NCI-H1105 treated with DMSO at 0.1 percent for 48 hours (cell line): ENCODE measurements around the gene SEC31B.

Experiments
- DNase-seq: peaks from one replicate; lab custom pipeline; 2025; lab: John Stamatoyannopoulos, UW

Gene SEC31B, protein sequence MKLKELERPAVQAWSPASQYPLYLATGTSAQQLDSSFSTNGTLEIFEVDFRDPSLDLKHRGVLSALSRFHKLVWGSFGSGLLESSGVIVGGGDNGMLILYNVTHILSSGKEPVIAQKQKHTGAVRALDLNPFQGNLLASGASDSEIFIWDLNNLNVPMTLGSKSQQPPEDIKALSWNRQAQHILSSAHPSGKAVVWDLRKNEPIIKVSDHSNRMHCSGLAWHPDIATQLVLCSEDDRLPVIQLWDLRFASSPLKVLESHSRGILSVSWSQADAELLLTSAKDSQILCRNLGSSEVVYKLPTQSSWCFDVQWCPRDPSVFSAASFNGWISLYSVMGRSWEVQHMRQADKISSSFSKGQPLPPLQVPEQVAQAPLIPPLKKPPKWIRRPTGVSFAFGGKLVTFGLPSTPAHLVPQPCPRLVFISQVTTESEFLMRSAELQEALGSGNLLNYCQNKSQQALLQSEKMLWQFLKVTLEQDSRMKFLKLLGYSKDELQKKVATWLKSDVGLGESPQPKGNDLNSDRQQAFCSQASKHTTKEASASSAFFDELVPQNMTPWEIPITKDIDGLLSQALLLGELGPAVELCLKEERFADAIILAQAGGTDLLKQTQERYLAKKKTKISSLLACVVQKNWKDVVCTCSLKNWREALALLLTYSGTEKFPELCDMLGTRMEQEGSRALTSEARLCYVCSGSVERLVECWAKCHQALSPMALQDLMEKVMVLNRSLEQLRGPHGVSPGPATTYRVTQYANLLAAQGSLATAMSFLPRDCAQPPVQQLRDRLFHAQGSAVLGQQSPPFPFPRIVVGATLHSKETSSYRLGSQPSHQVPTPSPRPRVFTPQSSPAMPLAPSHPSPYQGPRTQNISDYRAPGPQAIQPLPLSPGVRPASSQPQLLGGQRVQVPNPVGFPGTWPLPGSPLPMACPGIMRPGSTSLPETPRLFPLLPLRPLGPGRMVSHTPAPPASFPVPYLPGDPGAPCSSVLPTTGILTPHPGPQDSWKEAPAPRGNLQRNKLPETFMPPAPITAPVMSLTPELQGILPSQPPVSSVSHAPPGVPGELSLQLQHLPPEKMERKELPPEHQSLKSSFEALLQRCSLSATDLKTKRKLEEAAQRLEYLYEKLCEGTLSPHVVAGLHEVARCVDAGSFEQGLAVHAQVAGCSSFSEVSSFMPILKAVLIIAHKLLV

DNA sequence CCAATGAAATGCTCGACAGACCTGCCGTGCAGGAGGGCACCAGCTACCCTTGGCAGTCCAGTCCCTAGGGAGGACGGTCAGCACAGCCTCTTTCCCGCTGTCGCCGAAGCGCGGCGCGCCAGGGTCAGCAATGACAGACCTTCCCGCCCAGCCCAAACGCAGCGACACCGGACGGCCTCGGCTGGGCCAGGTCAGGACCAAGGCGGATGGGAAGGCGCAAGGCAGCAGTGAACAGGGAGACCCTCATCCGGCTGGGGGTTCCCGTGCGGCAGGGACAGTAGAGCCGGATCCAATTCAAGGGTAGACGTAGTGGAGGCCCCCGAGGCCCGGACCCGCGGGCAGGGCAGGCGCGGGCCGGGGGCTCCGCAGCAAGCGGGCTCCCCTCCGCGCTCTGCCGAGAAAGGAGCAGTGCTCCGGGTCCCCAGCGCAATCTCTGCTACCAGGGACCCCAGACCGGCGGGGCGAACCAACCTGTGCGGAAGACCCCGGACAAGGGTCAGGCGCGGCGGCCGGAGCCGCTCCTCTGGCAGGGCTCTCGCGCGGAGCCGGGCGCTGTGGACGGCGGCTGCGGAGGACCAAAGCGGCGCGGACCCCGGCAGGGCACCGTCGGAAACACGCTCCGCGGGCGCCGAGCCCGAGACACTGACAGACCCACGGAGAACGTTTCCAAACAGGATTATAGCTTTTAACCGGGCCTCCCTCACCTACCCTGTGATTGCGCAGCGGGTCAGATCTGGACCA is at the start of gene SEC31B:
TSS of gene SEC31B (minus strand) at position 551 of the 741 bp plus-strand sequence. CDS start 2,909 bp downstream, outside the sequence.
- DNase-seq: no peak

DNA sequence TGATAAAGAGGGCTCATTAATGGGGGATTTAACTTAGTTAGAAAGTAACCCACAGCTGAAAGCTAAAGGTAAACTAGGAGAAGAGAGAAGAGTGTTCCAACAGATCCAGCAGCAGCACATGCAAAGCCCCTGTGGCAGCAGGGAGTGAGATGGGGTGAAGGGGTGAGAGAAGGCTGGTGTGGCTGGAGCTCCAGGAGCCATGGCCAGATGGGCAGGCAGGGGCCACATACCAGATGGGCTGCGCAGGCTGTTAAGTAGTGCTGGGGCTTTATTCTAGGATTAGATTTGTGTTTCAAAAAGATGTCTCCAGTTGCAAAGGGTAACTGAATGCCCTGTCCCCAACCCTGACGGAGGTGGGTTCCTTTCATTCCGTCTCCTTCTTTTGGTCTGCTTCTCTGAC is 49.3 kb upstream of the SEC31B start:
- no peak for DNase-seq

DNA sequence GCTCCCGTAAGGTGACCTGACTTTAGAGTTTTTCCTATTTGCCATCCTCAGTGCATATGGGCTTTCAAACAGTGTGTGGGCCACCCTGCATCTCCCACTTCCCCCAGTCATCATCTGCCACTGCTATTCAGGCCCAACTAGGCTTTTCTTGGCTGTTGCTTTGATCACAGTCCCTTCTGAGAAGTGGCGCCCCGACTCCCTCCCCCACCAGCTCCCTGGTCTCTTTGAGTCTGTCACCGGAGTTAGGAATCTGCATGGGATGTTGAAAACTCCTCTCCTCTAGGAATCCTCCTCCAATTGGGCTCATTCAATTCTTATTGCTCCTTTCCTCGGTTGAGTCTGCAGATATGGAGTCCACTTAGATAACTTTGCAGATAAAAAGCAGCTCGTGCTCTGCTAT is 48.2 kb upstream of the SEC31B start:
- DNase-seq: no peak

DNA sequence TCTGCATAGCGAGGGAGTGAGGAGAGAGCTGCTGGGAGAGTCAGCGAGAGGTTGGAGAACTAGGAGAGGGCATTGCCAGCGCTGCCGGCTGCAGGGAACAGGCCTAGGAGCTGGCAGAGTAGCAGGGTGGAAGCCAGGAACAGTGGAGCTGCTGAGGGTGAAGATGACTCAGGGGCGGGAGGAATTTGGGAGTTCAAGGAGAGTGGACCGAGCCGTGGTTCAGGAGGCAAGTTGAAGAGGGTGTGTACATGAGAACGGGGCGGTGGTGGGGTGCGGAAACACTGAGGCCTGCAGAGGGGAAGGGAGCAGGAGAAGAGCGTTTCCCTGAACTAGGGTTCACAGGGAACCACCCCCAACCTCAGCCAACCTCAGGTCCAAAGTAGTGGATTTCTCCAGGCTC is 47.6 kb upstream of the SEC31B start:
- DNase-seq: no peak

DNA sequence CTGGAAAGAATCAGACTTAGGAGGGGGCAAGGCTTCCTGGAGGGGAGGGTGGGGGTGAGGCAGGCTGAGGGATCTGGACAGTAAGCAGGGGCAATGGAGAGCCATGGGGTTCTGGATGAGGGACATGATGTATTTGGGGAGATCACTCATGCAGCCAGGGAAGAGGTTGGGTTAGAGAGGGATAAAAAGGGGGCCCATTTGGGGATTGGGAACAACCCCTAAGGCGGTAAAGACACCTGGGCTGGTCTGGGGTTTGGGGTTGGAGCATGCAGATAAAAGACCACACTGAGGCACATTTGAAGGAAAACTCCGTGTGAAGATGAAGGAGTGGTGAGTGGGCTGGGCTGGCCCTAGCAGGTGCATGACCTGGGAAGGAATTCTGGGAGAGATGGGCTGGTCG is 46.9 kb upstream of the SEC31B start:
- DNase-seq: no peak

DNA sequence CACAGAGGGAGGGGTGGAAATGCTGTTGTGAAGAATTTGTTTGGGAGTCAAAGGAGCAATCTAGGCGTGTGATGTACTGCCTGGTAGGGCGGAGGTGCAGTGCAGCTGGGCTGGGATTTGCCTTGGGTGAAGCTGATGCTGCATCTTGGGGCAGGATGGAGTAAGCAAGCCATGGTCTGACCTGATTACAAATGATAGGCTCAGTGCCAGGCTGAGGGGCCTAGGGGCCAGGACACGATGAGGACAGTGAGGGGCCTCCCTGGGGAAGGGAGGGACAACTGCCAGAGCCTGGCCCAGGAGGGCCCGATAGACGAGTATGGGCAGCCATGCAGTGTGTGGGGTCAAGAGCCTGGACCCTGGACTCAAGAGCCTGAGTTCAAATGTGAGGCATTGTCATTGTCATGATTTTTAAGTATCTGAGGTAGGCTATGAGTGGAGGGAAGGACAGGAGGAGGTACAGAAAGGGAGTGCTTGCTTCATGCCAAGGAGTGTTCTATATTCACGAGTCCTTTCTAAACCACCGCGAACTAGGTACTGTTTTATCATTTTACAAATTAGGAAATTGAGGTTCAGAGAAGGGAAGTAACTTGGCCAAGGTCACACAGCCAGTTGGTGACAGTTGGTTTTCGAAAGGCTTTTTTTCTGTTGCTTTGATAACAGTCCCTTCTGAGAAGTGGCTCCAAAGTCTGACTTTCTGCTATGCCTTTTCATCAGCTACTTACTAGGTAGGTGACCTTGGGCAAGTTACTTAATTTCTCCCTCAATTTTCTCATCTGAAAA is 45.7 kb upstream of the SEC31B start:
- no peak for DNase-seq

DNA sequence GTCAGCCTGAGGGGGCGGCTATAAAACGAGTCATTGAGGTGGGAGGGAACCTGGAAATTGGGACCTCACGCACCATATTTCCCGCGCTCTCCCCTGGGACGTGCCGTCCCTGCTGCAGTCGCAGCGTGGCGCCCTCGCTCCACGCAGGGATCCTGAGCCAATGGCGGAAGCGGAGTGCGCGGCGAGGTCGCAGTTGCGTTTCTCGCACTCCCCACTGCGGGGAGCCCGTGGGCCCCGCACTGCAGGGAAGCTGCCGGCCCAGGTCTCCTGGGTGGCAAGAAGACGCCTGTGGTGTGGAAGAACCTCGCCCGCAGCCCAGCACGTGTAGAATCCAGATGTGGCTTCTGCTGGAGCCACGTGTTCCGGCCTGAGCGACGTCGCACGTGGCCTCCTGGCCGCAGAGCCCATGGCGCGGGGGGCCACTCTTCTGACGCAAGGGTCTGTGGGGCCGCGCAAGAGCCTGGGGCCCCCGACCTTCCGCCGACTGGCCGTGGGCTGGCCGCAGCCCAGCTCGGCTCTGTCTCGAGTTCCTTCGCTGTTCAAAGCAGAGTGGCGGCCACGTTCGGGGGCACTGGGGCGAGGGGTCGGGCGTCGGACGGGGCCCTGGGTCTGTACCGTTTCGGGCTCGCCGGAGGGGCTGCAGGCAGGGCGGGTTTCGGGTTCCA is 42.5 kb upstream of the SEC31B start:
- DNase-seq: peak; percentile 61

DNA sequence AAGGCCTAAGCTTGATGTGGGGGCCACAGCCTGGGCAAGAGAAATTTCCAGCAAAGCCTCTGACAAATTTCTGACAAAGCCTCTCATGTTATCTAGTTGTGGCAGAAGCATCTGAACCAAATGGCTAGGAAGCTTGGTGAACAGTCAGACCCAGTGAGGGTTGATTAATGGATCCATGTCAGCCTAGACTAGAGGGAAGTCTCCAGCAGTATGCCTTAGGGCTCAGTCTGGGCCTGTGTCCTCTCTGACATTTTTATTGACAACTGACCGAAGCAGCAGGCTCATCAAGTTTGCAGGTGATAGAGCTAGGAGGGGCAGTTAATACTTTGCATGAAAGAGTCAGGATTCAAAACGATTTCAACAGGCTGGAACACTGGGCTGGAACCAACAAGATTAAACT is 41.3 kb upstream of the SEC31B start:
- no peak for DNase-seq

DNA sequence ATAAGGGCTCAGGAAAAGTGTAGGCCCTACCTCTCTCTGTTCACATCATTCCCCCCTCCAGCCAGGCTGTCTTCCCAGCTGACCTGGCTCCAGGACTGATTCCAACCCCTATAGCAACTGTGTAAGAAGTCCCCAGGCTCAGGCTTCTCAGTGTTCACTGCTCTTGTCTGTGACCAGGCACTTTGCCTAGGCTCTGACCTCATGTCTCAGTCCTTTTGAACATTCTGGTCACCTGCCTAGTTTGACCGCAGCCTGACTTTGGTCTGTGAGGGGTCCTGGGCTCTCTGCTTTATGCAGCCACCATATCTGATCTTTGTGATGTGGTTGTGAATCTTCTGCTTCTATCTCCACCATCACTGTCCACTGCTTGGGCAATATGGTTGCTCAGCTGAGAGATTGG is 40.6 kb upstream of the SEC31B start:
- no peak for DNase-seq

DNA sequence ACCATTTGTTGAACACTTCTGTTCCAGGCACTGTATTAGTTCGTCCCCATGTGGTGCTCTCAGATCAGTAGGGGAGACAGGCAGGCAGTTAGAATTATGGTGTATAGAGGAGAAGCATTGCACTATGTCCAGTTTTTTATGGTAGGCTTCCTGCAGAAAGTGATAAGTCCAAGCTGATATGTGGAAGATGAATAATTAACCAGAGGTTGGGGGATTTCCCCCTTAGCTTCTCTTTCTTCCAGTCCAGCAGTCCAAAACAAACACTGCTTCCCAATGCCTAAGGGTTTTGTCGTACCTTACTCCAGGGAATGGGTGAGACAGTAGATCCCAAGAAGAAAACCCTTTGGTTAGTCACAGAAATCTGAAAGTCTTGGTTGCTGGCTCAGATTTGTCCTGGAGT is 35.2 kb upstream of the SEC31B start:
- DNase-seq: no peak

DNA sequence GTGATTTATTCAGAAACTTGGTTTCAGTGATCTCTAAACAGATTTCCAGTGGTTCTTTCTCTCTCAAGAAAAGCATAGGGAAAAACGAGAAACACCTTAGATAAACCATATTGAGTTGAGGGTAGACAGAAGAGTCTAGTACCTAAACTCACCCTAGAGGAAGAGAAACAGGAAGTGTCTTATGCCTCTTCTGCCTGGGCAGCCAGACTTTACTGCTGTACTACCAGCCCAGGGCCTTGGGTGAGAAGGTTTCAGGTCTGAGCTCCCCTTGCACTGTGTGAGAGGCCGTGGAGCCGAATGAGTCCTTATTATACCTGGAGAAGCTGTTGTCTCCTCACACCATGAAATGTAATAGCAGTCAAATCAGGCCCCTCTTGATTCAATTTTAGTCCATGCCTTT is 34.3 kb upstream of the SEC31B start:
- no peak for DNase-seq

DNA sequence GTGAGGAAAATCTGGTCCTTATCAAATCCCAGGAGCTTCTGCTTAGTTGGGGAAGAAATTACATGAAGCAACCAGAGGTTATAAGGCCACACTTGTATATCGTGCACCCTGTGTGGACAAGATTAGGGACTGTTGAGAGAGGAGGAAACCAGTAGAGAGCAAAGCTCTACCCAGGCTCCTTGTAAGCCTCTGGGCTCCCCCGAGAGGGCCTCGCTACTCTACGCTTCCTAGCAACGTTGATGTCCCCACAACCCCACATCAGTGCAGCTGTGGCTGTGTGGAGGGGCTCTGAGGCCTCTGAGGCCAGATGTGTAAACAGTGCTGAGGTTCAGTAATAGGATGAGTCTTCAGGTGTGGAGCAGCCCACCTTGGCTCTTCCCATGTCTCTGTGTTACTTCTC is 32.1 kb upstream of the SEC31B start:
- no peak for DNase-seq

DNA sequence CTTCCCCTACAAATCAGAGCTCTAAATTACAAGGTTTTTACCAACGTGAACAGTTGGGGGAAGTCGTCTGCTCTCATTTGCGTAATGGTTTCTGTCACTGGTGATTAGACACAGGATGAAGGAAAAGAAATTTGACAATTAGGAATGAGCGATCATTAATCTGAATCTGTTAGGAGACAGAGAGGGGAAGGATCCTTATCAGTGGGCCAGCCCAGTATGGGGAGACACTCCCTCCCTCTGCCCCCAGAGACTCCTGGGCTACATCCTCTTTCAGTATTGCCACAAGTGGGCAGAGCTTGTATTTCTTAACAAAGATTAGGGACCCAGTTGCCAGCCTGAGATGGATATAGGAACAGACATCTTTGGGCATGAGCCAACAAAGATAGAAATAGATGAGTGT is 31.5 kb upstream of the SEC31B start:
- DNase-seq: no peak

DNA sequence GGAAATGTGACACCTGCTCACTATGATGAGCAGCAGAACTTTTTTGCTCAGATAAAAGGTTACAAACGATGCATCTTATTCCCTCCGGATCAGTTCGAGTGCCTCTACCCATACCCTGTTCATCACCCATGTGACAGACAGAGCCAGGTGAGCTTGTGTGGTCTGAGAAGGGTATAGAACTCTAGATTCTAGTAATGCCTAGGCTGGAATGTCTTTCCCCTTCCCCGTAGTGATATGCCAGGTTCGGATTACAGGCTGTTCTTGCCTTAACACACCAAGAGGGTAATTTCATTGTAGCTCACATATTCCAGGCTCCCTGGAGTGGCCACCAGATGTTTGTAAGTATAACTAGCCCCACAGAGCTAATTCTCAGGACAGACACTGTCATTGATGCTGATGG is 25.3 kb upstream of the SEC31B start:
- DNase-seq: no peak

DNA sequence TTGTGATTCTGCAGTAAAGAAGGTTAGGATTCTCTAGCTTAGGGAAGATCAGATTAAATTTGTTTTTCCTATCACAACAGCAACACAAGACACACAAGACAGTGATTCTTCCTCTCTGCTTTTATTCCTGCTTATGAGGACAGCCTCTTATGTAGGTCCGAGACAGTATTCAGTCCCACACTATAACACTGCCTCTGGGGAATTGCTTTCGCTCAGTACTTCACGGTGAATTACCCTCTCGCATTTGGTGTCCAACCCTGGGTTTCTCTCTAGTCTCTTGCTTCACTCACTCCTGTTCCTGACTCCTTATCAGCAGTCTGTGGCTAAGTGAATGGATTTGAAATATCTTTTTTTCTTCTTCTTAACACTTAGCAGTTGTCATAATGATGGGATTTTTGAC is 17.8 kb upstream of the SEC31B start:
- DNase-seq: no peak

DNA sequence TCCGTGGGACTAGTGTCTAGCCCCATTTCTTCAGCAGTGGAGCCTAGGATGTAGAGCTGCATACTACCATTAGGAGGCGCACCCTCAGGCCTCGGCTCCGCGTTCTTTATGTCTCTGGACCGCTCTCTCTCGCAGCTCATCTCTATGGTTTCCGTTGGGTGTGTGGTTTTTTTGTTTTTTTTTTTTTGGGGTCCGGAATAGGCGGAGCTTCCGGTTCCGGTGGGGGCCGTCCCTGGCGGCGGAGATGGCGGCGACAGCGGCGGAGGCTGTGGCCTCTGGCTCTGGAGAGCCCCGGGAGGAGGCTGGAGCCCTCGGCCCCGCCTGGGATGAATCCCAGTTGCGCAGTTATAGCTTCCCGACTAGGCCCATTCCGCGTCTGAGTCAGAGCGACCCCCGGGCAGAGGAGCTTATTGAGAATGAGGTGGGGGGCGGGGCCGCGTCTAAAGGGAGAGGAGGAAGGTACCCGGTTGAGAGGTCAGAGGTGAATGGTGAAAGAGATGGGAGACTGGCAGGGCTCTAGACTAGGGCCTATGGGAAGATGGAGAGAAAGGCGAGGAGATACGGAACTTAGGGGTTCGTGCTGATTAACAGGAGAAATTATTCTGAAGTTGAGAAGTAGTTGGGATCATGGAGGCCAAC is 16.2 kb upstream of the SEC31B start, which contains the start of gene HIF1AN:
TSS of gene HIF1AN (plus strand) at position 229 of the 639 bp plus-strand sequence. CDS start at position 245, 16 bp downstream.
- peak; percentile 85 for DNase-seq

DNA sequence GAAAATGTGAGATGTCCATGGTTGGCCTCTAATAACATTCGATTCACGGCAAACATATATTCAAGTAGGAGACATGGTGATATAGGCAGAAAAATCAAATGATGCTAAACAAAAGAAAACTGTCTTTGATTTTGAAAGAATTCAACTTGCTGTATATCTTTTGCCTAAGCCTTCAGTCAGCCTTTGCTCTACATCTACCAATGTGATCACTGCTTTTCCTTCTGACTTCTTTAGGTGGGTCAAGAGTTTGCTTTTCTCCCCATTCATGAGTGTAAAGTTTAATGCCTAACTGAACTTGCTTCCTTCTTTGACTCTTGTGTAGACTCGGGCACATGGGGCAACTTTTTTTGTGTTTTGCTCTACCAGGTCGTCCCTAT is 15.7 kb upstream of the SEC31B start:
- no peak for DNase-seq

DNA sequence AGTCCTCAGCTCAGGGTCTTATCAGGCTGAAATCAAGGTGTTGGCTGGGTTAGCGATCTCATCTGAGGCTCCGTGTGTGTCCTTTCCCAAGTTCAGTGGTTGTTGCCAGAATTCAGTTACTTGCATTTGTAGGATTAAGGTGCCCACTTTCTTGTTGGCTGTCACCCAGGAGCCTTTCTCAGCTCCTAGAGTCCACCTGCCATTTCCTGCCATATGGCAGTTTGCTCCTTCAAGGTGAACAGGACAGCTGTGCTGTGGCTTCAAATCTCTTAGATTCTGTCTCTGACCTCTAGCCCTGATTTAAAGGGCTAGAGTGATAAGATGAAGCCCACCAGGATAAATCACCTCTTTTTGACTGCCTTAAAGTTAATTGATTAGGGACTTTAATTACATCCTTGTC is 15.1 kb upstream of the SEC31B start:
- DNase-seq: no peak

DNA sequence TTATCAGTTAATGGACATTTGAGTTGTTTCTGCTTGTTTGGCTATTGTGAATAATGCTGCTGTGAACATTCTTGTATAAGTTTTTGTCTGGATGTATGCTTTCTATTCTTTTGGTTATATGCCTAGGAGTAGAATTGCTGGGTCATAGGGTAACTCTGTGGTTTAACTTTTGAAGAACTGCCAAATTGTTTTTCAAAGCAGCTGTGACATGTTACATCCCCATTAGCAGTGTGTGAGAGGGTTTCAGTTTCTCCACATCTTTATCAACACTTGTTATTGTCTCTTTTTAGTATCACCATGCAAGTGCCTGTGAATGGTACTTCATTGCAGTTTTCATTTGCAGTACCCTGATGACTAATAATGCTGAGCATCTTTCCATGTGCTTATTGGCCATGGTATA is 12.1 kb upstream of the SEC31B start:
- no peak for DNase-seq
